Measurements from ENCODE around the gene OBP2A. TPM values are rescaled to one million over a fixed set of nuclear protein-coding genes. Genes with fewer than 3 reads are reported as not detected.

OBP2A gene
- total RNA-seq, 1 donor from 2014 or later: not detected

DNA sequence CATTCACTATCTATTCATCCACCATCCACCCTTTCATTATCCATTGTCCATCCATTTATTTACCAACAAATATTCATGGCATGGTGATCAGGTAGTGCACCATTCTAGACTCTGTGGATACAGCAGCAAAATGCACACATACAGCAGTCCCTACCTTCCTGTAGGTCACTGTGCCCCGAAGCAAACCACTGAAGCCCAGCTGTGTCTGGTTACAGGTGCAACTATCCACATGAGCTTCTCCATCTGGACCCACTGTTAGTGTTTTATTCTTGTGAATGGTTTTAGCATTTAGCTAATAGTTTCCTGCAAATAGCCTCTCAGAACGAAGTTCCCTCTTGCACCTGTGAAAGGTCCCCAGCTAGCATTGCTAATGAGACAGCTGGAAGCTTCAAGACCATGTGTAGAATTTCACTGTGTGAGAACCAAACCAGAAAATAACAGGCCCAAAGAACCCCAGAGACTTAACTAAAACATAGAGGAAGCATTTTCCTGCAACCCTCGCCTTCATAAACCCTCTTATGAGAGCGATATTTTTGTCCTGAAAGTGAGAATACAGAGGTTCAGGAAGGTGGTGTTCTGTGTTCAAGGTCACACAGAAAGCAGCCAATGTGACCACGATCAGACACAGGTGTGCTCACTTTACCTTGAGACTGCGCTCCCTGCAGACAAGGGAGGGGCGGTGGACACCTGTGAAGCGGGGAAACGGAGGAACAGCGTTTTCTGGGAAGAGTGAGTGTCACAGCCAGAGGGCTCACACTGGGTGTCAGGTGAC is 34.1 kb downstream of the OBP2A start:
- no peaks in the 10 kb centered on the region for H3K4me1 ChIP-seq
- TF ChIP-seq, protein P1, sequence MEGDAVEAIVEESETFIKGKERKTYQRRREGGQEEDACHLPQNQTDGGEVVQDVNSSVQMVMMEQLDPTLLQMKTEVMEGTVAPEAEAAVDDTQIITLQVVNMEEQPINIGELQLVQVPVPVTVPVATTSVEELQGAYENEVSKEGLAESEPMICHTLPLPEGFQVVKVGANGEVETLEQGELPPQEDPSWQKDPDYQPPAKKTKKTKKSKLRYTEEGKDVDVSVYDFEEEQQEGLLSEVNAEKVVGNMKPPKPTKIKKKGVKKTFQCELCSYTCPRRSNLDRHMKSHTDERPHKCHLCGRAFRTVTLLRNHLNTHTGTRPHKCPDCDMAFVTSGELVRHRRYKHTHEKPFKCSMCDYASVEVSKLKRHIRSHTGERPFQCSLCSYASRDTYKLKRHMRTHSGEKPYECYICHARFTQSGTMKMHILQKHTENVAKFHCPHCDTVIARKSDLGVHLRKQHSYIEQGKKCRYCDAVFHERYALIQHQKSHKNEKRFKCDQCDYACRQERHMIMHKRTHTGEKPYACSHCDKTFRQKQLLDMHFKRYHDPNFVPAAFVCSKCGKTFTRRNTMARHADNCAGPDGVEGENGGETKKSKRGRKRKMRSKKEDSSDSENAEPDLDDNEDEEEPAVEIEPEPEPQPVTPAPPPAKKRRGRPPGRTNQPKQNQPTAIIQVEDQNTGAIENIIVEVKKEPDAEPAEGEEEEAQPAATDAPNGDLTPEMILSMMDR (IDR thresholded peaks at IDR 0.05): no peak
- intact Hi-C loops (cut with DNase I): no loop called here
- ATAC-seq (no peak), DNase-seq (no peak)
- no peak overlapping the region for H3K4me3 ChIP-seq
- no peak overlapping the region for H3K27ac ChIP-seq
- peaks cover 7% of the 10 kb centered on the region for H3K27me3 ChIP-seq (ENCODE audit: low read depth)
- H3K9me3 ChIP-seq: no peaks in the 10 kb centered on the region
- no peaks in the 10 kb centered on the region for H3K36me3 ChIP-seq

DNA sequence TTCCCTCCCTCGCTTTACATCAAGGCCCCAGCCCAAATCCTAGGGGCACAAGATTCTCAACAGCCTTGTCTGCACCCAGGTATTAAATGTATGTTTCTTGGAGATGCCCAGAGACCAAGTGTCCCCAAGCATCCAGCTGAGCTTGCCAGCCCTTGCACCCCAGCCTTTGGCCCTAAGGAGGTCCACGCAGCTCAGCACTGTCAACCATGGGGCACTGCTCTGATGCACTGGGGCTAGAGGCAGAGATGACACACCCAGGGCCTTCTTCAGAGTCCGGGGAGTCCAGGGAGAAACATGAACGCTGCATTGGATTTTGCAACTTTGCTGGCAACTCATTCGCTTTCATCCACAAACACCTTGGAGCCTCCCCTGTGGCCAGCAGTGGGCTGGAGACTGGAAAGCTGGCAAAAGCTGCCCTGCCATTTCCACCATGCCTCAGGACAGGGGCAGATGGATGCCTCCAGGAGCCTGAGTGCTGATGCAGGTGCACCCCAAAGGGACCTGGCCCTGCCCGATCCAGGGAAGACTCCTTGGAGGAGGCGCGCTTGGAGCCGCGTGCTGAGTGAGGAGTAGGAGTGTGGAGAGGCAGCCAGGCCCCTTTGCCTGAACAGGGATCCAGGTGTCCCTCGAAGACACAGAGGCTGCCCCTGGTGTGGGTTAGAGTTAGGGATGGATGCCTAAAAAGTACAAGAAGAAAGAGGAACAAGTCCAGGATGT is 34.9 kb downstream of the OBP2A start:
- TF ChIP-seq, protein P1 (IDR thresholded peaks at IDR 0.05): no peak
- H3K27me3 ChIP-seq (ENCODE audit: low read depth): peaks cover 4% of the 10 kb centered on the region
- intact Hi-C loops (cut with DNase I): no loop called here
- no peak overlapping the region for H3K27ac ChIP-seq
- H3K4me1 ChIP-seq: no peaks in the 10 kb centered on the region
- DNase-seq (no peak), ATAC-seq (no peak)
- no peaks in the 10 kb centered on the region for H3K36me3 ChIP-seq
- no peaks in the 10 kb centered on the region for H3K9me3 ChIP-seq
- H3K4me3 ChIP-seq: no peak overlapping the region

DNA sequence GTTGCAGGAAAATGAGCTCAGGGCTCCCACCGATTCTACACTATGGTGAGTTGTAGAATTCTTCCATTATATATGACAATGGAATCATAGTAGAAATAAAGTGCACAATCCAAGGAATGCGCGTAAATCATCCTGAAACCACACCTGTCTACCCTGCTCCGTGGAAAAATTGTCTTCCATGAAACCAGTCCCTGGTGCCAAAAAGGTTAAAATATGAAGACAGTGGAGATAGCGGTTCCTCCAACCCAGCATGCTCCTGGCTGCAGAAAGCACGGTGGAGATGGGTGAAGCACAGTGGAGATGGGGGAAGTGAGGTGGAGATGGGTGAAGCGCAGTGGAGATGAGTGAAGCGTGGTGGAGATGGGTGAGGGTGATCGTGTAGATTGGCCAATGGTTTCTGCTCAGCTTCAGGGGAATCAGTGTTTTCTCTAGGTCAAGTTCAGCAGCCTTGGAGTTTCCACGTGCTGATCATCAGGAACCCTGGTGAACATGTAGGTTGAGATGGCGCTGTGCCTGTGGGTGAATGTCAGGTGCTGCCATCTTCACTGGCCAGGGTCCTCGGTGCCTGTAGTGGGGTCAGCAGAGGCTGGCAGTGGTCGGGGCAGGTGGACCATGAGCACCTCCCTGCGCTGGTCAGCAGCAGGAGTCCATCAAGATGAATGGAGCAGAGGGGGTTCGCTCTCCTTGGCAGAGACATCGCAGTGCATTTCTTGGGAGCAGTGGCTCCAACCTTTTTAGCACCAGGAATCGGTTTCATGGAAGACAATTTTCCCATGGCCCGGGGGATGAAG is 35.9 kb downstream of the OBP2A start:
- TF ChIP-seq, protein P1 (IDR thresholded peaks at IDR 0.05): no peak
- no peaks in the 10 kb centered on the region for H3K4me1 ChIP-seq
- no peak overlapping the region for H3K27ac ChIP-seq
- ATAC-seq (no peak), DNase-seq (no peak)
- H3K36me3 ChIP-seq: no peaks in the 10 kb centered on the region
- peaks cover 4% of the 10 kb centered on the region for H3K27me3 ChIP-seq (ENCODE audit: low read depth)
- intact Hi-C loops (cut with DNase I): no loop called here
- H3K9me3 ChIP-seq: no peaks in the 10 kb centered on the region
- no peak overlapping the region for H3K4me3 ChIP-seq

DNA sequence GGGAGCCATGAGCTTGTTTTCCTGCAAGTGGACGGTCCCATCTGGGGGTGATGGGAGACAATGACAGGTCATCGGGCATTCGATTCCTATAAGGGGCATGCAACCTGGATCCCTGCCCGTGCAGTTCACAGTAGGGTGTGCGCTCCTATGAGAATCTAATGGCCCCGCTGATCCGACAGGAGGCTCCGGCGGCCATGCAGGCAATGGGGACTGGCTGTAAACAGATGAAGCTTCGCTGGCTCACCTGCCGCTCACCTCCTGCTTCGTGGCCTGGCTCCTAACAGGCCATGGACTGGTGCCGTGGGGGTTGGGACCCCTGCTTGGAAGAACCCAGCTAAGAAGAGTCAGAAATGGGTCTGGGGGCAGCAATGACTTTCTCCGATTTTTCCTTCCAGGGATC is 36.6 kb downstream of the OBP2A start:
- Histone ChIP-seq H3K9me3 (no peaks in the 10 kb centered on the region), H3K4me3 (no peak overlapping the region), H3K4me1 (no peaks in the 10 kb centered on the region), H3K36me3 (no peaks in the 10 kb centered on the region), H3K27me3 (ENCODE audit: low read depth) (peaks cover 4% of the 10 kb centered on the region), H3K27ac (no peak overlapping the region)
- no peak for ATAC-seq
- TF ChIP-seq, protein P1 (IDR thresholded peaks at IDR 0.05): no peak
- DNase-seq: no peak
- intact Hi-C loops (cut with DNase I): no loop called here

DNA sequence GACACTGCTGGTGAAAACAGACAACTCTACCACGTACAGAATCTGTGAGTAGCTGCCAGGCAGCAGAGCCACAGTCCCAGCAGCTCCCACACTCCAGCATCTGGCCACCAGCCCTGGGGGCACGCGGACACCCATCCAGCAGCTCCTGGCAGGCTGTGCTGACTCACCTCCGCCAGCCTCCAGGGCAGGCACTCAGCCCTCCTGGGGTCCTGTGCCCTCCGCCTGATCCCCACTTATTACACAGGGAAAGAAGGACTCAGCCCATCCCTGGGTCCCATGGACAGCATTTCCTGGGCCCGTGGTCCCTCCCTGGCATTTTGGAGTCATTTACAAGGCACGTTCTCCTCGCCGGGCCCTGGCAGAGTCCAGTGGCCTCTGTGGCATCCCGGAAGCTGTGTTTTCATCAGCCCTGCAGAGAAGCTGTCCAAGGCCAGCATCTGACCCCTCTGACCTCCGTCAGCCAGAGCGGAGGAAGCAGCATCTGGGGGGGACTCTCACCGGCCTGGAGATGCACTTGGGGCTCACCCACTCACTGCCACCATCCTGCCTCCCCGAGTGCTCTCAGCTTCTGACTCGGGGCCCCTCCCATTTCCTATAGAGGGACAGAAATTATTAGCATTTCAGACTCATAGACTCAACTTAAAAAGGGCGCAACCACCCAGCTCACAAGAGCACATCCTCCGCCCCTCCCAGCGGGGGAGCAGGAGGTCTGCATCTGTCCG is 37.2 kb downstream of the OBP2A start:
- Histone ChIP-seq H3K27me3 (ENCODE audit: low read depth) (peaks cover 4% of the 10 kb centered on the region), H3K4me3 (no peak overlapping the region), H3K9me3 (no peaks in the 10 kb centered on the region), H3K36me3 (no peaks in the 10 kb centered on the region), H3K27ac (no peak overlapping the region), H3K4me1 (no peaks in the 10 kb centered on the region)
- intact Hi-C loops (cut with DNase I): no loop called here
- no peak for DNase-seq
- TF ChIP-seq, protein P1 (IDR thresholded peaks at IDR 0.05): no peak
- no peak for ATAC-seq
